PC-3 (cell line): Measurements from ENCODE around the gene ANKS1A.

Experiments used
- CTCF ChIP-seq: fragments of 300-600 bp; sonication (generic); conservative IDR thresholded peaks from 2 replicates; pipeline ENCODE4 v1.5.1; 2017; ENCODE audit warnings: antibody characterized with exemption, low read depth, mild to moderate bottlenecking, low read length
- EZH2phosphoT487 ChIP-seq: fragments of 300-600 bp; sonication (generic); IDR thresholded peaks from 2 replicates; pipeline ENCODE4 v1.6.1; 2018; ENCODE audit warnings: mild to moderate bottlenecking, antibody characterized with exemption, low read length, borderline replicate concordance

- TF ChIP-seq CTCF, result no peak
- no peak for TF ChIP-seq EZH2phosphoT487
Measured at GRCh38 chr6:34894693-34895092, 5.6 kb downstream of the ANKS1A start.
